NCI-H2081 (cell line): ENCODE data around the gene PSMB5.

Experiments used
- DNase-seq, 2 experiments: peaks; one replicate each; lab custom pipeline; 2025; lab: John Stamatoyannopoulos, UW

PSMB5 gene

DNA sequence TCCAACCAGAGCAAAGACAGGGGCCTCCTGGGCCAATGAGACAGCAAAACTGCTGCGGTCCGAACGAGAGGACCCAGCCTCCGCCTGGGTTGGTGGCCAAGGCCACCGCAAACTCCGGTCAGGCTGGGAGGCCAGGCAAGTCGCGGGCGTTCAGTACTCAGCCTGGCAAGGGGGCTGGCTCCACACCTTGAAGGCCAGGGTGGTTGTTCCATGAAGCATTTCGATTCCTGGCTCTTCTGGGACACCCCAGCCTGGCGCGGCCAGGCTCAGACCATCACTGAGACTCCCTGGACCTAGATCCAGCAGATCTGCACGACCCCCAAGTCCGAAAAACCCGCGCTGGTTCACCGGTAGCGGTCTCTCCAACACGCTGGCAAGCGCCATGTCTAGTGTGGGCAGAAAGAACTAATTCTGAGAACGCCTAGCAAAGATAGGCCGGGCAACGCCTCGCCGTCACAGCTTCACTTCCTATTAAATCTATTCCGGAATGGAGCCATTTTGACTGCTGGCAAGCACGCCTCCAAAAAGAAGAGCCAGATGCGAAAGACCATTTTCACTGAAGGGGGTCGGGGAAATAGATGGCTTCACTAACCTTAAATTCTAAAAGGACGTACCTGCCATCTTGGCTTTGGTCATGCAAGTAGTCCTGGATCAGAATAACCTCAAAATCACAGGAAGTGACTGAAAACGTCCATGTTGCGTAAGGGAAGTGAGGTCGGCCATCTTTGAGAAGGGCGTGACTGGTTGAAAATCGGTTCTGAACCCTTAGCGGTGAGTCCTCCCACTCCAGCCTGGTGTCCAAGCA lies at the start of gene PSMB5:
TSS of gene PSMB5 (minus strand) at position 403 of the 805 bp plus-strand sequence. CDS start at position 384, 19 bp downstream.
- DNase-seq = no peak

DNA sequence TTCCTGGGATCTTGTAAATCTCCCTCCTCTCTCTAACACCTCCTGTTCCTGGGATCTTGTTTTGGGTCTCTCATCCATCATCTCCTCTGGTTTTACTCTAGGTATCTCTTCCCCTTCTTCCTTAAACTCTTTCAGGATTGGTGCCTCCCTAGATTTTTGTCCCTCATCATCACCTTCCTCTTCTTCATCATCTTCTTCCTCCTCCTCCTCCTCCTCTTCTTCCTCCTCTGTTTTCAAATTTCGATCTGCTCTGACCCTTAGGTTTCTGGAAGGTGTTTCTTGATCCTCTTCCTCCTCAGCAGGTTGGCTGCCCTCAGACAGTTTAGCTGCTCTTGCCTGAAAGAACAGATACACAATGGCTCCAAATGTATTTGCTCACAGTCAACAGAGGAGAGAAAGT lies 45.8 kb upstream of the PSMB5 start:
- DNase-seq = no peak

DNA sequence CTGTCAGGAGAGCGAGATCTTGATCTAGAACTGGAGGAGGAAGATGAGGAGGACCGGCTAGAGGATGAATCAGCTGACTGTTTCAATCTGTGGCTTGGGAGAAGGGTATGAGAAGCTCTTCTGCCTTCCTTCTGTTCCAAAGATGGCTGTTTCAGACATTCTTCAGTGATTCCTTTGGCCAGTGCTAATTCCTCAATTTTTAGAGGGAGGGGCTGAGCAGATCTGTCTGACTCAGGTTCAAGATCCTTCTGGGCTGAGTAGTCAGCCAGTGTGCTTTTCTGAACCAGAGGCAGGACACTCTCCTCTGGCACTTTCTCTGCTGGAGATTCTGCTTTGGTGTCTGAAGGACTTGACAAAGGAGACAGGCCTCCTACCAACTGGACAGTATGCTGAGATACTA lies 45.0 kb upstream of the PSMB5 start:
- no peak for DNase-seq

DNA sequence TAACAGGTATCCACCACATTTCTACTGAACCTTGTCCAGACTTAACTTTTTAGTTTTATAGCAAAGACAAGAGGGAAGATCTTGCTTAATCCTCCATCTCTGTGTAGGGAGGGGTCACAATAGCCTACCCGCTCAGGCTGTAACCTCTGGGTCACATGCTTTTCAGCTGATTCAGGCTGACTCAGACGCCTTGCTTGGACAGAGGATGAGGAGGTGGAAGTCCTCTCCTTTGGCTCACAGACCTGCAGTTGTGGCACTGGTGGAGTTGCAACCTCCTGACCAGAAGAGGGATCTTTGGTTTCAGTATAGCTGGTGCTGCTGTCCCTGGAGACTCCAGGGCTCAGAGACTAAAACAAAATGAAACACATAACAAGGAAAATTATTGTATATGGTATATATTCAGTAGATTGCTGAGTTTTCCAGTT lies 44.0 kb upstream of the PSMB5 start:
- DNase-seq = no peak

DNA sequence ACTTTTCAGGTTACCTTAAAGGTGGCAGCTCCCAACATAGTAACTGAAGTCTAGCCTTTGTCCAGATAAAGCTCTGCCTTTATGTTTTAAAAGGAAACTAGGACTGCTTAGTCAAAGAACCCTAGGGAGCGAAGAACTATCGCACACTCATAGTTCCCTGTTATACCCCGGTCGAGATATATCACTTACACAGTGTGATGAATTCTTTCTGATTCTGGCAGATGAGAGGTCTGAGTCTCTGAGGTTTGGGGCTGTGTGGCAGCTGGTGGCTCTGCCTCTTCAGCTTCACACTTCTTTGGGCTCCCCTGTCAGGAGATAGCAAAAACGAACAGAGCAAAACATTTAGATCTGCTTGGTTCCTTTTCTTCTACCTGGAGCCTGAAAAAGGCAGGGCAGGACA lies 43.3 kb upstream of the PSMB5 start:
- DNase-seq = no peak

DNA sequence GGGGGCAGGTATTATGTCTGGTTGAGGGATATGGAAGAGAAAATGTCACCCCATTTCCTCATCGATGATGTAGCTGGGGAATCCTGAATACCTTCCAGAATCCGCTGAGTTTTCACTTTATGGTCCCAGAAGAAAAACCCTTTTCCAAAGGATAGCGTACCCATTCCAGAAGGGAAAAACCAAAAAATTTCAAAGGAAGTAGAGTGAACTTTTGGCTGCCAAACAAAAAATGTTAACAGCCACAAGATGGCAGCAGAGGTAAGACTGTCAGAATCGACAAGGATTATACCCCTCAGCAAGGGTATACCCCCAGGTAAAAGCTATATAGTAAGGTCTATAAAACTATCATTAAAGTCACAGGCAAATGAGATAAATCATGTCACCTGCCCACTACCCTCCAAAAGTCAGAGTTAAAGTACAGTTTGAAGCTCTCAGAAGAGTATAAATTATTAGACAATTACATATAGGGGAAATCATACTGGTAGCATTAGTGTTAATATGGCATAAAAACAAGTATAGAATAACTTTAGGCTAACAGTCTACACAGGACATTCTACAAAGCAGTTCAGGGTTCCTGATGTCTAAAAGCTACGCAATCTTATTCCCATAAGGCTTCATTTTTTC lies 42.2 kb upstream of the PSMB5 start:
- DNase-seq = no peak

DNA sequence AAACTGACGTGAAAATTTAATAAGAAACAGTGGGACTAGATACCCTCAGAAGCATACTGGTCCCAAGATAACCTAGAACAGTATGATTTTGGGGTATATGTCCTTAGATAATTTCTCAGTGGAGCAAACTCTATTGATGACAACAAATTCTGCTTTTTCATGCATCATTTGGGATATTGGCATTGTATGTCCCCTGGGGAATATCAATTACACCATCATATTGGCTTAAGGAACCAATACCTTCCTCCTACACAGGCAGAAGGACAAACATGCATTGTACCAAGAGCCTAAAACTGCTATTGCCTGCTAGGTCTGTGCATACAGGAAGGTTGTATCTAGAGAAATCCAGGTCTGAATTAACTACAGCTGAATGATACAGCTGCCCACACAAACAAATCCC lies 40.2 kb upstream of the PSMB5 start:
- DNase-seq = no peak

DNA sequence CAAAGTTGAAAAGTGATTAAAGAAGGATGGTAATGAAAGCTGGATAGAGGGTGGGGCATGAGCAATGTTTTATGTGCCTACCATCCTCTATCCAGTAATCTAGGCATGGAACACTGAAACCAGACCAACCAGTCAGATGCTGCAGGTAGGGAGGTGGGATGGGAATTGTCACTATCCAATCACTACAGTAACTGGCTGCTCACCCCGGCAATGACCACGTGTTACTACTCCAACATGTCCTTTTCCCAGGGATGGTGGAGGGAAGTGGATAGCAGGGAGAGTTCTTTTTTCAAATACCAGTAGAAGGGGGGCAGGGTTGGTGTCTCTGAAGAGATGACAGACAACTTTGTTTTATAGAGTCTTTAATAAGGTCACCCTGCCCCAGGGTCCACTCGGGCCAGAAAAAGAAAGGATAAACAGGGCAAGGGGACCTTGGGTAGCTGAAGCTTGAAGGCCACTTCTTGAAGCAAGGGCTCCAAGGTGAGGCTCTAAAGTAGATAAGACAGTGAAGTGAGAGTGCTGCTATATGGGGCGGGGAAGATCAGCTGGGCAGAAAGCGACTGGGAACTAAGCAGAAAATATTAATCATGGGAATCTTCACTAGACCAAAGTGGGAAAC lies 37.3 kb upstream of the PSMB5 start:
- no peak for DNase-seq

DNA sequence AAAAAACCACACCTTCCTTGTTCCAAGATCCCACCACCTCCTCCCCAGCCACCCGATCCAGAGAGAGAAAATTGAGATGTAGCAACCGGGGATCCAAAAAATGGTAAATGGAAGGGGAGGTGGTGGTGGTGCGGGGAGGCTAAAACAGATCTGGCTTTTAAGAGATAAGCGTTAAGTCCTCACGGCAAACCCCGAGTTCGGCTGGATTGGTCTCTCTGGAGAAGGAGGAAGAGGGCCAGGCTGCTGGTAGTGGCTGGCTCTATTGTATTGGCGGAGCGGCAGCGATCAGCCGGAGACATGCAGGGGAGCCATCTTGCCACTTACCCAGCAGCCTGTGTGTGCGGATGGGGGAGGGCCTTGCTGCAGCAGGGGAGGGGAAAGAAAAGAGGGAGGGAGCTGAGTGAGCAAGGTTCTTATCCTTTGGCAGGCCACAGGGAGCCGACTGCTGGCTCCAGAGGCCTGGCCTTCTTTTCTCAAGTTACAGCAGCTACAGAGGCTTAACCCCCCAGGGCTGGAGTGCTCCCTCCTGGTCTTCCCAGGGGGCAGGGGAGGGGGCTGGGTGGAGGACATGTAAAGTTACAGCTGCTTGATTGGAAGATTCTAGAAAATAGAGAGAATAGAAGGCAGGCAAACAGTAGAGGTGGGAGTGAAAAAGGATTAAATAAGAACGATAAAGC lies 36.7 kb upstream of the PSMB5 start:
- DNase-seq = no peak

DNA sequence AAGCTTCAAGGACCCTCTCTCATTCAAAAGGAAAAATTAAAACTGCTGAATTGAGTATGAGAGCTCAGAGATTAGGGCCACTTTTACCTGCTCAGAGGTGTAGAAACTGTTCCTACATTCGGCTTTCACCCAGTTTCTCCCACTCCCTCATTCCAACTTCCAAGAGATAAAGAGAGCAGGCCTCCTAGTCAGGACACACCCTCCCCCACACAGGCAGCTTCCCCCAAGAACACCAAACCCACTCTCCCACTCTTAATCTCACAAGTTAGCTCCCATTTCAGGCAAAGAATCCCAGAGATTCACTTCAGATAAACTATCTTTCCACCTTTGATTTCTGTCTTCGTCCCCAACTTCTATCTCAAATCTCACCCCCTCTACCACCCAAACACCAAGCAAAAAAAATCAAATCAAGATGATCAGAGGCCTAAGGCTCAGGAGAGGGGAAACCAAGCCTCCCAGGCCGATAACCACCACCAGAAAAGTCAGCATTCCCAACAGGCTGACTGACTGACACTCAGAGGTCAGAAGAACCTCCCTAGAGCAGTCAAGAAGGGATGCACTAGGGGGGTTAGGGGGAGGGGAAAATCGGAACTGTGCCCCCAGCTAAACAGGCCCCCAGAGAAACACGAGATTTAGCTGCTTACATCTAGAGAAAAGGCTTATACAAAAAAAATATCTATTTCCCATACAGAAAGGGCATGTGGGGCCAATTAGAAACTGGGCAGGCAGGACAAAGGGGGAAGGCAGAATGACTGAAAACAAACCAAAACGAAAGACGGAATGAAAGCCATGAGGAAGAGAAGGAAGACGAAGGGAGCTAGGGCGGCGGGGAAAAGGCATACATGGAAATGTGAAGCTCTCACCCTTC lies 35.8 kb upstream of the PSMB5 start:
- DNase-seq = no peak

DNA sequence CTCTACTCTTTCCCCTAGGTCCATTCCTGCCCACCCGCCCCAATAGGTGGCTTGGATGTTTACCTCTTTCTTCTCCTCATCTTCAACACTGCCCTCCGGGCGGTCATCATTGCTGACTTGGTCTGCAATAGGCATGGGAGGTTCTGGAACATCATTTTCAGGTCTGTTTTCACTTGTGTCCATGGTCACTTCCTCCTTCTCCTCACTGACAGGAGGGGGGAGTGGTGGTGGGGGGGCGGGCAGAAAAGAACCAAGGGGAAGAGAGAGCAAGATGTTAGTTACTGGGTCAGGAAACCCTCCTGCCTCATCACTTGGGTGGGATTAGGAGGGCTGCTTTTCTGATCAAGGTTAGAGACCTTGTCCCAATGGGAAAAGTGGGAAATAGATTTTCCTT lies 34.7 kb upstream of the PSMB5 start:
- no peak for DNase-seq

DNA sequence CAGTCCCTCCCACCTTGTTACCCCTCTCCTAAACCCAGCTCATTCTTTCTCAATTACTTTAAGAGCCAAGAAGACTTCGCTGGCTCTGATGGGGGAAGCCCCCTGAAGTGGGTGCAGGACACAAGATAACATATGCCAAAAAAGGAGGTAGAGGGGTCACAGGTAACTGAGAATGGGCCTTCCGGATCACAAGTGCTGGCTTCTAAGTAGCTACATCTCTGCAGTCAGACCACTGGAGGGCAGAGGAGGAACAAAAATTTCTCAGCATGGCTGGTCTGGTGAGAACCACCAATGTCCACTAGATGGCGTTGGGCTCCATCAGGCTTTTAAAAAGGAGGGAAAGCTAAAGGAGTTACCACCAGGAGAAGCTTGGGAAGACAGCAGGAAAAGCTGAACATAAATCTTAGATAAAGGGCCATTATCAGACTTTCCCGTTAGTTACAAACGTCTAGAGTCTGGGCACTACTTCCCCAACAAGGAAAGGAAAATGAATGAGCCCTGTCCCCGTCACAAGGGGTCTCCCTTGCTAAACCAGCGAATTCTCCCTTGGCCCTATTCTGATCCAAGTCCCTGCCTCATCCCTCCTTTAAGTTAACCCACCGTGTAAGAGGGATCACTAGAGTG lies 34.2 kb upstream of the PSMB5 start:
- DNase-seq = no peak

DNA sequence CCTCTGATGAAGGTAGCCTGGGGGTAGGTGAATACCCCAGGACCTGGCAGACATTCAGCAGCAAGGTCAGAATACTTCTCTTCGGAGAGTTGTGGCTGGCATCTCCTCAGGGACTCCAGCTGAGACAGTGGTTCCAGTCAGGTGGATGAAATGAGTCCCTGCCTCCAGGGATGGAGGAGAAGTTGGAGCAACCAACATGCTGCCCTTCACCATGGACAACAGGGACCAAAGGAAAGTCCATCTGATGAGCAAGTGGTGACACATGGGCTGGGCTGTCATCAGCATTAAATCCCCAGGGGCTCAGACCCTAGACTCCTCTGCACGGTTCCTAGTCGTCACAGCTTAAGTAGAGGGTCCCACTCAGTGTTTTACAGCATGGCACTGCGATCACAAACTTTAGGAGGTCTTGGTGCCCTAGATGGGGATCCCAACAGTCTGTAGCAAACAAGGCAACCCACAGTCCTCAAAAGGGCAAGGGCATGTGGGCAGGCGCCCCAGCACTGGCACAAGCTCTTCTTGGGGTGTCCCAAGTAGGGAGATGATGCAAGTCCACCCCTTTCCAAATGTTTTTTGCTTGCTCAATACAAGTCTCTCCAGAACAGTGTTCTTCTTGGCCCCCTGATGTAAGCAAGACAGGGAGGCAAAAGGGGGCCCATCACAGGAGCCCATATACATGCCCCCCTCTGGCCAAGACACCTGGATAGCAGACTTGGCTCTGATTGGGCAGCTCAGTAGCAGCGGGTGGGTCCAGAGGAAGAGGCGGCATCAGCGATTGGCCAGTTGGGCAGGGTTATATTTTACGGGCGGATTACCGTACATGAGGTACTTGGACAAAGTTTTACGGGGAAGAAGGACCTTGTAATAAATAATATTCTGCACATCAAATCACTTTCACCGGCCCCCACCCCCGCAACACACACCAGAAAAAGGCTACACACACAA lies 33.4 kb upstream of the PSMB5 start:
- no peak for DNase-seq

DNA sequence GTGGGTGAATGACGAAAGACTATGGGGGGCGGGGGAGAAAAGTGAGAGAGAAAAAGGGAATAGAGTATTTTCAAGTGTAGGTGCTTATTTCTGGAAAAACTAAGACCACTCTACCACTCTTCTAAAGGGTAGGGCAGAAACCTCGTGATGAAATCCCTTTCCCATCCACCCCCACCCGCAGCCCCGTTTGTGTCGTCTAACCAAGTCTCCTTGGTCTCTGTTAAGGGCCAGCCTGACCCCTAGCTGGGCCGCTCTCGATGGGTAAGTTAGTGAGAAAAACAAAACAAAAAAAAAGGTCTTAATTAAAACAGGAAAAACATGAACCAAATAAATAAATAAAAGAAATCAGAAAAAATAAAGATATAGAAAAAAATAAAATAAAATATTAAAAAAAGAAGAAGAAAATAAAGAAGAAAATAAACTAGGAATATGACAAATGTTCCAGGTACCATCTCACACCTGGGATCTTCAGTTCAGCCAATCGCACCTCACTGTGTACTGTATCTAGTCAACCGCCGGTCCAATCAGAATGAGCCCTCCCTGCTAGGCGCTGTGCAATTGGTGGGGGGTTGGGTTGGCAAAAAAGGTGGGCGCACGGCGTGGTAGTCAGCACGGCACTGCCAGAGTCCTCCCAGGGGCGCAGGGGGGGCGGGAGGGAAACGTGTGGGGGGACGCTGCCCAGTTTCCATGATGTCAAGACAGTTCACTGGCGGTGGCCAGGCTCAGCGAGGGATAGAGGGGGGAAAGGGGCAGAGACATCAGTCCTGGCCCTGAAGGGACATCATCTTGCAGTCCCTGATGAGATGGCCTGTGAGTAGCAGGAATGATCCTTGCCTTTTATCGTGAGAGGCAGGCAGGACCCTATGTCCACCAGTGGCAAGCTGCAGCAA lies 32.4 kb upstream of the PSMB5 start:
- no peak for DNase-seq

DNA sequence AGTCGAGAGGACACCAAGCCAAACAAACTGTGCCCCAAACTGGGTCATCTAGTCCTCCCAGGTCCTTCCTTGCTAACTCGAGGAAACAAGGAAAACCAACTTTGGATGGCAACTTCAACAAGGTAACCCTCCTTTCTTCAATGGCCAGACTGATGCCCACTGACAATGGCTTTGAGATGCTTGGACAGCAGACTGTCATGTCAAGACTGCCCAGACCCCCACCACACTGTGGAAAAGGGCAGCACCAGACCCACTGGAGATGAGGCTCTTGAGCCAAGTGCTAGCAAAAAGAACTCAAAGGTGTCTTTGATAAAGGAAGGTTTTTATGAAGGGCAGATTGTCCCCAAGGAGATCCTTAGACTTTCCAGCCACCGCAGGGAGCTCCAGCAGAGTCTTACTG lies 31.7 kb upstream of the PSMB5 start:
- DNase-seq = no peak

DNA sequence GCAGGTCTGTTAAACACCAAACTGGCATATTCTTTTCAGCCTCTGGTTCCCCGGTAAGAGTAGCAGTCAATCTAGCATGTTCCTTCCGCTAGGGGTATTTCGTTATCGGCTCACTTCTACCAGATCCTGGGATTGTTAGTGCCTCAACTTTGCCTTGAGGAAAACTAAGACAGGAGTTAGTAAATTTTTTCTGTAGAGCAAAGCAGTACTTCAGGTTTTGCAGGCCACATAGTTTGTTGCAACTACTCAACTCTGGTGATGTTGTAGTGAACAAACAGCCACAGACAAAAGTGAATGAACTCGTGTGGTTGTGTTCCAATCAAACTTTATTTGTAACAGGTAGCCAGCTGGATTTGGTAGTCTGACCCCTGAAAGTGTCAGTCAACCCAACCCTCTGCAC lies 28.9 kb upstream of the PSMB5 start:
- DNase-seq = no peak

DNA sequence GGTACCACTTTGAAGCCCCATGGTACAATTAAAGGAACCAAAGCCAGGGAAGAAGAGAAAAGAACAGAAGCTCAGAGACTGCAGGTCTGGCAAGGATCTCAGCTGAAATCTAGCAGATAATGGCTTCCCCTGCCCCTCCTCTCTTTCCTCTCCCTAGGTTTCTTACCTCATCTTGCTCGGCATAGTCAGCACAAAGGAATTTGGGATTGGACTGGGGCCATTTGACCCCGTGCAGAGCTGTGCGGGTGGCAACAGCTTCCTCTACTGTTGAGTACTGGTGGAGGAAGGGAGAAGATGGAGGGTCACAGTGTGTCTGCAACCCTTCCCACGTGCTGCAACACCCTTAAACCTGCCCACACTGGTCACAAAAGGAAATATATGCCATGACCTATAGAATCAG lies 27.3 kb upstream of the PSMB5 start:
- DNase-seq = no peak

DNA sequence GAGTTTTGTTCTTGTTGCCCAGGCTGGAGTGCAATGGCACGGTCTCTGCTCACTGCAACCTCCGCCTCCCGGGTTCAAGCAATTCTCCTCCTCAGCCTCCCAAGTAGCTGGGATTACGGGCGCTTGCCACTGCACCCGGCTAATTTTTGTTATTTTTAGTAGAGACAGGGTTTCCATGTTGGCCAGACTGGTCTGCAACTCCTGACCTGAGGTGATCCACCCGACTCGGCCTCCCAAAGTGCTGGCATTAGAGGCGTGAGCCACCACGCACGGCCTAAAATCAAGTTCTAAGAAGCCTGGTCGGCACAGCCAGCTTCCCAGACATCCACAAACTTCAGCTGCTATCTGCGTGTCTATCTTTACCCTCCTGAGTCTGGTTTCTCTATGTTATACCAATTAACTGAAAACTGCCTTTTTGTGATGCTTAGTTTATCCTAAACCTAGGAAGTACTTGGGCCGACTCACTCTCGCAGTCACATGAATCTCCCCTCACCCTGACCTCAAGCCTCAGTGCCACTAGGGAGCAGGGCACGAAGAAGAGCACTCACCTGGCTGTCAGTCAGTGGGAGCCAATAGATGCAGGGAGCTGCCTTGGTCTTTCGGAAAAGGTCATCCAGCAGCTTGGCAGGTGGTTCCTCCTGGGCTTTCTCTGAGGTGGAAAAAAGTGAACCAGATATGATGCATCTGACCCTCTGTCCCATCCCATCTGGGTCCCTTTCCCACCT lies 26.0 kb upstream of the PSMB5 start:
- no peak for DNase-seq
